ENCODE measurements around the gene LARGE1.

The LARGE1 gene

DNA sequence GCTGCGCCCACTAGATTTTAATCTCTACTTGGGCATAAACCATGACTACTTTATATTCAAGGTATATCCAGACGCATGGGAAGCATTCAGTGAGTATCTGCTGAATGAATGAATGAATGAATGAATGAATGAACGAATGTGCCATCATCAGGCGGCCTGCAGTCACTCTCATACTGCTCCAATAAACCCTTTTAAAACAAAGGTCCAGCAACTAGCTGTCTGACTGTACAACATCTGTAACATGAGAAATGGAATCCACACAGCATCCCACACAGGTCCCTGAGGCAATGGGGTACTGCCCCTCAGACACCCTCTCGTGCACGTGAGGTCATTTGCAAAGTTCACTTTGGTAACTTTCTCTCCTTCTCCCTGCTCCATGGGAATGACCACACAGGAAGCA is 147.5 kb downstream of the LARGE1 start:
- no peak for DNase-seq

DNA sequence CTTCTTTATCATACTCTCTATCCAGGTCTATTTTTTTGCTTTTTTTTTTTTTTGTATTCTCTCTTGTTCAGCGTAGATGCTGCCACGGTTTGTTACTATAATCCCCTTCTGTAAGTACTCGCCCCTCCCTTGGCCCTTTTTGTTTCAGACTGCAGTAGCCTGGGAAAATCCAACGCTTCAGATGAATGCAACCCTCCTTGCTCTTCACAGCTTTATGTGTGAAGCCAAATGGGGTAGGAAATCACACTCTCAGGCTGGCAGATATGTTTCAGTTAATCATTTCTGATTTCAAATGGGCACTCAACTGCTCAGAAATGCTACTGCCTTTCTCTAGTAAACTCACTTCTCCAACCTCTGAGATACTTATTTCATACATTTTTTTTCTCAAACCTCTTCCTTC is 149.1 kb downstream of the LARGE1 start:
- DNase-seq: no peak

DNA sequence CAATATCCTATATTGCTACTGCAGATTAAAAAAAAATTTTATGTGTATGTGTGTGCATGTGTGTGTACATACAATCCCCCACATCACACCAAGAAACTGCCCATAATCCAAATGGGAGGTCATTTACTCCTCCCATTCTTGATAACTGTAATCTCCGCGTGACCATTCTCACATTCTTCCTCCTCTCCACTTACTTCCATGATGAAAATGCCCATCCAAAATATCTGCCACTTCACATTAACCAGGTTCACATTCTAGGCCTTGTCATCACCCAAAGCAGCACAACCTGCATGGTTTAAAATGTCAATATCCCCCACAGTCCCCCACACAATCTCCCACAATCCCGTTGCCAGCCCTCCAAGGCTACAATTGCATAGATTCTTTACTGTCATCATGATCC is 149.6 kb downstream of the LARGE1 start:
- no peak for DNase-seq

DNA sequence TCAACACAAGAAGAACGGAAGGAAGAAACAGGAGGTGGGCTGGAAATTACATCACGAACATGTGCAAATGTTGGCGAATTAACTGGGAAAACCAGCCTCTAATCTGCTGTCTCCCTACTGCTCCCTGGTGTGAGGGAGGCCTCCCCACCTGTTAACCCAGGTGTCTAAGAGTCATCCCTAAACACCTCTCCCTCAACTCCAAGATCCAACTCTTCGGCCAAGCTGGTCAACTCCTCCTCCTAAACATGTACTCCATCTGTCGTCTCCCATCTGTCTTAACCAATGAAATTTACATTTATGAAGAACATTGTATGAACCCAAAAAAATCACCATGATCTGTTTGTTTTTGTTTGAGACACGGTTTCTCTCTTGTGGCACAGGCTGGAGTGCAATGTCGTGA is 154.2 kb downstream of the LARGE1 start:
- DNase-seq: no peak

DNA sequence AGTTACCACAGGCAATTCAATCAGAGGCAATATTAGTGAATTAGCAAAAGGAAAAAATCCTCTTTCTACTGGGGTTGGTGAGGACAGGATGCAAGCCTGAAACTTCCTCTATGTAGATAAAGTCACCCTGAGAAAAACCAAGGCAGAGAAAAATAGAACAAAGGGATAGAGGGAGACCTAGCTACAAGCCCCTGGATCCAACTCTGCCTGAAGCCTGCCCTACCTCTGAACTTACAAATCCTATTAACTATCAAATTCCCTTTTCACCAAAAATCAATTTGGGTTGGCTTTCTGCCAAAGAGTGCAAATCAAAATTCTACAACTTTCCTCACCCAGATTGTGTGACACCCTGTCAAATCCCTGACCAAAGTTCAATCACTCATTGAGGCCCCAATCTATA is 161.3 kb downstream of the LARGE1 start:
- DNase-seq: no peak

DNA sequence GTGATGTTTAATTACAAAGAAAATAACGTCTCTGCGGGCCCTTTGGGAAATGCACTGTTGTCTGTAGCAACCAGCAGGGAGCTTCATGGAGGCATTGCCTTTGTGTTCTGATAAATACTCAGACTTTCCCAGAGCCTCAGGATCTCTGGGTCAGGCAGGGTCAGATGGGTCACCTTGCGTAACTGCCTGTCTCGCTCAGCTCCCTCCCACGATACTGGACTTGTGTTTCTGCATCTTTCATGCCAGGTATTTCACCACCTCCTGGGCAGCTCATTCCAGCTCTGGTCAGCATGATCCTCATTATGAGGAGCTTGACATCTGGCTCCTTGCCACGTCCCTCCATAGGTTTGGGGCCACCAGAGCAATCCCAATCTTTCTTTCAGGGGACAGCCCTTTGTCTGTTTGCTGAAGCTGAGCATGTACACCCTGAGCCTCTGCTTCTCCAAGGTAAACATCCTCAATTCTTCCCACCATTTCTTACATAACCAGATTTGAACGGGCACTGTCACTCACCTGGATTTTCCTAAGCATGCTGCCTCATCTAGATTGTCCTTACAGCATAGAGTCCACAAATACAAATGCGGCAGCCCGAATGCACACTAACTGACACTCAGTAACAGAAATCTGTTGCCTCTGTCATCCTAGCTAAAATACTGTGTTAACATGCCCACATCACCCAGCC is 162.3 kb downstream of the LARGE1 start:
- no peak for DNase-seq

DNA sequence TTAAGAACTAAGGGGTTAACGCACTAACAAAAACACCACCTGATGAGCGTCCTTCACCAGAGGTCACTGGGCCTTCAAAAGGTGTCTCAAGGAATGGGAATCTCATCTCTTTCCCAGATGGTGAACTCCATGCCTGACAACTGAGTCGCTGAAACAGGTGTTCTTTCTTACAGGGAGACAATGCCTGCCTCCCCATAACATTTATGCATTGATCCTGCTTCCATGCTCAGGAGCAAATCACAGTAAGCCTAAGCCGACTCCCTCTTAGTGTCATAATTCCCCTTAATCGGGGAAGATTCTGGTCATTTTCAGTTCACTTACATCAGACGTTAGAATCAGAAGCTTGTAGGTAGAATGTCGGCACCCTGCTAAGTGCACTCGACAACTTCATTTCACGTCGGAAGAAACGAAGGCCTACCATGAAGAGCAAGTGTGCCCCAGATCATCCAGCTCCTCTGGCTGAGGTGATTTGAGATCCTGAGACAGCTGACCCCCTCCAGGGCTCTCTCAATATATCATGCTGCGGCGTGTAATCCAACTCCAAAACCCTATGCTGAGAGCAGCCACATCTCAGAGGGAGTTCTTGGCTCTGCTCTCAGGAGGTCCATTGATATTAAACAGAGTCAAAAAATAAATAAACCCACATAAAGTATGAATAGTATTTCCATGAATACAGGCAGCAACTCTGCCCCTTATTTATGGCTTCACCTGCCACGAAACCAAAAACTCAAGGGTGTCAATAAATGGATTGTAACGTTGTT is 163.1 kb downstream of the LARGE1 start:
- no peak for DNase-seq

DNA sequence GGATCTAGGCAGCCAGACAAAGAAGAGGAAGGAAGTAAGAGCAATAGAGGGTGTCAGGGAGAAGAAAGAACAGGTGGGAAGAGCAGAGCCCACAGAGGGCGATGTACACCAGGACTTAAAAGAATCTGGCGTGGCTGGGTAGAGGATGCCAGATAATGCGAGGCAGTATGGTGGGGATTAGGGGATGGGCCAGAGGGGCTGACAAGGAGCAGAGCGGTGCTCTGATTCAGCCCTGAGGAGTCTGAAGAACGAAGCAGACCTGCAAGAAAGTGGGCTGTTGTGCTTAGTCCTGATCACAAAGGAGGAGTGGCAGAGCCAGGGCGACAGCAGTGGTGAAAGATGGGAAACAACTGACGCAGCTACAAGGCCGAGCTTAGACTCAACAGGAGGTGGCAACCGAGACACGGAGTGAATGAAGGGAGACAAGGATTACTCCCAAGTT is 163.7 kb downstream of the LARGE1 start:
- no peak for DNase-seq

DNA sequence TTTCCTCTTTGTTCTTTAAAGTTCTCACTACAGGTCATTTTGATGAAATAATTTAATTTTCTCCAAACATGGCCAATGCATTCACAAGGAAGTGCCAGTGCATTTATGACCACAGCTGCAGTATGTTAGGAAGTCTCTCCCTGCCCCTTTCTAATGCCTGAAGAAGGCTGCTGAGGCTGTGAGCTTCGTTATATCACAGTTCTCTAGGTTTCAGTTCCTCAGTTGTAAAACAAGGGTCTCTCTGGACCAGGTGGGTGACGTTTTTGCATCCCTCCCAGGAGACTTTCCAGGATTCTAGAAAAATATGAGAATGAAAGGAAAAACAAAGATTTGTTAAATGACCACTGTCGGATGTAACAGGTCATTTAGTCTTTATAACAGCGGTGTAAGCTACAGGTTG is 171.6 kb downstream of the LARGE1 start:
- DNase-seq: no peak

DNA sequence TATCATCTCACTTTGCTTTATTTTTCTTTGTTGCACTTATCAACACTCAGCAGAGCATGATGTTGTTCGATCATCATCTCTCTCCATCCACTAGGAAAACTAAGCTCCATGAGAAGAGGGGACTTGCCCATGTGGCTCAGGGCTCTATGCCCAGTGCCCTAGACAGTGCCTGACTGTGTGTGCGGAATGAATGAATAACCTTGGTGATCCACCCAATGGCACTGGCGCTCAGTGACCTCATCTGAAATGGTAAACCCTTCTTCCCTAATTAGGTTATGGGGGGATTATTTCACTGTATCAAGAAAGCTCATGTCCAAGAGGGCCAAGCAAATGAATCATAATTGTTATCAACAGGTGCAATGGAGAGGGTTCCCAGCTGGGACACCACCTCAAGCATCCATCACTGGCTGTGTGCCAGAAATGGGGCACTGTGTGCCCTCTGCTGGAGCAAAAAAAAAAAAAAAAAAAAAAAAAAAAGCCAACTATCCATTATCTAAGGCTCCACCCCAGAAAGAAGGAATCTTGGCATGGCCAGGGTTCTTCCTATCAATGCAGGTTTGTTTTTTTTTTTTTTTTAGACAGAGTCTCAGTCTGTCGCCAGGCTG is 172.6 kb downstream of the LARGE1 start:
- DNase-seq: no peak

DNA sequence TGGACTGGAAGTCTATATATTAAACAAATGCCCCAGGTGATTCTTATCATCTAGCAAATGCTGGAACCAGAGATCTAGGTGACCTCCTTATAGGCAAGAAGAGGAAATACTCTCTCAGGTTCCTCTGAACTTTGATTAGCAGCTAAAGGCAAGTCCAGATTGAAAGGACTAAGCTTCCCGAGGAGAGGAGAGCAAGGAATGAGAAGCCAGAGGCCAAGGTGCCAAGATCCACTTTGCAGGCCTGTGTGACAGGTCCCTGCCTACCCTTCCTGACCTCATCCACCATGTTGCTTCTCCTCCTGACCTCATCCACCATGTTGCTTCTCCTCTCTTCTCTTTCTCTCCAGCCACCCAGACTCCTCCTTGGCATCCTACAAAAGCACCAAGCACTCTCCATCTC is 173.2 kb downstream of the LARGE1 start:
- DNase-seq: no peak

DNA sequence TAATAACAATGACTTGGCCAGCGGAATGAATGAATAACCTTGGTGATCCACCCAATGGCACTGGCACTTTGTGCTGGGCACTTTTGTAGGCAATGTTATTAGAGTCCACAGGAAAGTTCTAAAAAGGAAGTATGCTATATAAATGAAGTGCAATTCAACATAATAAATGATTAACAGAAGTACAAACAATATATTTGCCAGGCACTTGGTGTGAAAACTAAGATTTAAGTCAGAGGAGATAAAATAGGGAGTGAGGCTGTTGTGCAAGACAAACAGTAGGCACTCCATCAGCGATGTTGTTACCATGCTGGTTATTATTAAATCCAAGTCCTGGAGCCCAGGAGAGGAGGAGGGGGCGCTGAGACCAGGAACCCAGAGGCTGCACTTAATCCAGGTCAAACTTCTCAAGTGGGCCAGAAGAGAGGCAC is 173.8 kb downstream of the LARGE1 start:
- DNase-seq: no peak

DNA sequence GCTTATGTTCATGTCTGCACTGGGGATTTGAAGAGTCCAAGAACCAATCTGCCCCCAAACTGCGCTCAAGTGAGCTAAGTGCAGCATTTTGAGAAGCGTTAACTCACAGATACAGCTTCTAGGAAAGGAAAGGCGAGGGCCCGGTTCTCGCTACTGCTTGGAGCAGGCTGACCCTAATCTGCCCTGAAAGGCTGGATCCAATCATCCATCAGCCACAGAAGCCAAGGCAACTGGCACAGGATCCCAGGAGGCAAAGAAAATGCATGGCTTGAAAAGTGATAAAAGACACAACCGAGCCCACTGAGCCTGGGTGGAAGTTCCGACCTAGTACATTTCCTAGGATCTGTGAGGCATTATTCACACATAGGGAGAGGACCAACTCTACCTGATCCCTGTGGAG is 174.8 kb downstream of the LARGE1 start:
- DNase-seq: no peak

DNA sequence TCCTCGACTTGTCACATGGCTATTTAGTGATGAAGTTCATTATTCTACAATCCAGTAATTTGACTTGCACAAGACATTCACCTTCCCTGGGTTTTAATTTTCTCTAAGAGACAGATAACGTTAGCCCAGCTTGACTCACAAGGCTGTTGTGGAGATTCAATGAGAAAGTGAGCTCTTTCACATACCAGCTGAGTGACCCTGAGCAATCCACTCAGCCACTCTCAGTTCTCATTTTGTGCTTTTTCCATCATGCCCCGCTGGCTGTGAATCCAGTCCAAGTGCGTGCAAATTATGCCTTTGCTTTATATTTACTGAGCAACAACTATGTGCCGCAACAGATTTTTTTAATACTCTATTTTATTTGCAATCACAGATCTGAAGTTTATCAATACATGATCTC is 176.5 kb downstream of the LARGE1 start:
- no peak for DNase-seq

DNA sequence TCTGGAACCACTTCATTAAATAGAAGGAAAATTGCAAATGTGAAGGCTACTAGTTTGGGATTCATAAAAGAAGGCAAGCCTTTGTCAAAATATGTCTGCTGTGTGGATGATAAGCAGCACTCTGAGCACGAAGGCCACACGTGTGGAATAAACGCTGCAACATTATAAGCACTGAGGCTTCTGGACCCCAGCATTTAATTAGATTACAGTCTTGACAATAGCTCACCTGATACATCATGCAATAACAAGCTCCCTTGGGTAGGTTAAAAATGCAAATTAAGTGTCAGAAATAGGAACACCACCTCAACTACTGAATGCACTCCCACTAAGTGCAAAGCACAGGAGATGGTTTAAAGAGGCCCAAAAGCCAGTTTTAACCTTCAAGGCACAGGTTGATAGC is 179.3 kb downstream of the LARGE1 start:
- no peak for DNase-seq

DNA sequence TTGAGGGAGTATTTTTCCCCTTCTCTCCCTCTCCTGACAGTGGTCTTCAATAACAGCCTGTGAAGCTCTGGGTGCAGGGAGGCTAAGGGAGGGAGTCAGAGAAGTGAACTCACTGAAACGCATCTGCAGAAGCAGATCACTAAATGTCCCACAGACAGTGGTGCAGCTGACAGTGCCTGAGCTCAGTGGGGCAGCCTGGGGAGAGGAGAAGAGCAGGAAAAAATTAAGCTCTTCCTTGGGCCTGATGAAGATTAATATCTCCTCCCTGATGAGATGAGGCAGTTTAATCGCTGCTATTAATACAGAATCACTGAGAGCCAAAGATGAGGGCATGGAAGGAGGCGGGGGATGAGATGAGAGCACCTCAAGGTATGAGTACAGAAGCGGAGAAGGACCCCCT is 180.8 kb downstream of the LARGE1 start:
- DNase-seq: no peak

DNA sequence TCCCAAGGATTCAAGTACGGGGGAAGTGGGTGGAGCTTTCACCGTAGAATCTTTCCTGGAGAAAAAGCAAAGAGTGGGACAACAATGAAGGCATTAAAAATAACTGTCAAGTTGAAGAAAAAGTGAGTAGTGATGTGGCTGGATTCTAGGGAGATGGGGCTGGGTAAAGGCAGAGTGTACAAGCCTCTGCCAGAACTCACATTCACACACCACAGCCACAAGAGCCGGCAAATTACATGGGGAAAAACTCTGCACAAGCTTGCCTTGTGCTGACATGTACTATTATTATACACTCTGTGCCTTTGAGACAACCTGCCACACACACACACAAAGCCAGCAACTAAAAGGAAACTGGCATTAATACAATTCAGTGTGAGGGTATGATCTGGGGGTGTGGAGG is 182.6 kb downstream of the LARGE1 start:
- no peak for DNase-seq

DNA sequence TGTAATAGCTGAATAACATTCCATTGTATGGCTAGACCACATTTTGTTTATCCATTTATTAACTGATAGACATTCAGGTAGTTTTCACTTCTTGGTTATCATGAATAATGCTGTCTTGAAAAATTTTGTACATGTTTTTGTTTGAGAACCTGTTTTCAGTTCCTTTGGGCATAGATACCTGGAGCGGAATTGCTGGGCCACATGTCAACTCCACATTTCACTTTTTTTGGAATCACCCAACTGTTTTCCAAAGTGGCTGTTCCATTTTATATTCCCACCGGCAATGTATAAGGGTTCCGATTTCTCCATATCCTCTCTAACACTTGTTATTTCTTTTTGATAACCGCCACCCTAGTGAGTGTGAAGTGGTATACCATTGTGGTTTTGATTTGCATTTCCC is 184.3 kb downstream of the LARGE1 start:
- no peak for DNase-seq

DNA sequence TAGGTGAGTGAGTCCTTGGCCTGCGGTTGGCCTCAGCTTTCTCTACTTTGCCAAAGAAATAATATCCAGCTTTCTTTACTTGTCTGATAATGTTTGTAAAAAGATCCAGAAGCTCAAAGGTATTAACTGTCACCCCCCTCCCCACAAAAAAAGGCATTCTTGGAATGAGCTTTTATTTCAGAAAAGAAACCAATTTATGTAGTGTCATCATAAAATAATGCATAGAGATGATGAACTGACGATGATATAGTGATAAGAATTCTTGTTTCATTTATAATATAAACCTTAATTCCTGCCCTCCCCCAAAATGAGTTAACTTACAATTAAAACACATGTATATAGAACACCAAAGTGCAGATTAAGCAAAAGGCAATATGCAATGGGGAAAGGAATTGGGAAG is 191.4 kb downstream of the LARGE1 start:
- DNase-seq: no peak

DNA sequence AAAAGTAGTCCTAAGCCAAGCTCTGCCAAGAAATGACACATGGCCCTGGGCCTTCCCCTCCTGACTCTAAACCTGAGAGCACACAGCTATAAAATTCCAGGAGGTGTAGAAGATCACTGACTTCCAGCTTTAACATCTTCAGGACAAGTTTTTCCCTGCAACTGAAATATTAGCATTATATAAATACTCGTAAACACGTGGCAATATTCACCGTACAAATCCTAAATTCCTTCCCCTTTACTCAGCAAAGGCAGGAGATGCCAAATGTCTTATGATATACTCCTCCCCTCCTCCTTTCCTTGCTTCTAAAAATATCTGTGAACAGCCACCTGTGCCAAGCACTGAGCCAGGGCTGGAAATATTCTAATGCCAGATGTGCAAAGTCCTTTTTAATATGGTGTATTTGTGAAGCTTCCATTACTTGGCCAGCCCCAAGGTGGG is 194.0 kb downstream of the LARGE1 start:
- DNase-seq: peak; percentile 51

DNA sequence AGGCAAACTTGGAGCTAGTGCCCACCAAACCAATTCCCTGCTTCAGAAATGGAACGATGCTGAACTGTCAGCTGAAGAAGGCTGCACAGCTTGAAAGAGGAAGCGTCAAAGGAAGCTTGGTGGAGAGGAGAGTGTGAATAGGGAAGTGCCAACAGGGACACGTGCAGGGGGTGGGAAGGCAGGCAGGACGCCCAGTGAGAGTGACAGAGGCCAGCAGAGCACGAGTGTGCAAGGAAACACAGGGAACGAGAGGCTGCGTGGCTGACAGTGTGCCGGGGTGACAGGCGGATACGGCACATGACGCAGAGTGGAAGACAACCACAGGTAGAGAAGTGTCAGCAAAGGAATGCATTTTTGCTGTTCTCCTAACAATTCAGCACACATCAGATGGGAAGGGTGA is 196.4 kb downstream of the LARGE1 start:
- DNase-seq: no peak

DNA sequence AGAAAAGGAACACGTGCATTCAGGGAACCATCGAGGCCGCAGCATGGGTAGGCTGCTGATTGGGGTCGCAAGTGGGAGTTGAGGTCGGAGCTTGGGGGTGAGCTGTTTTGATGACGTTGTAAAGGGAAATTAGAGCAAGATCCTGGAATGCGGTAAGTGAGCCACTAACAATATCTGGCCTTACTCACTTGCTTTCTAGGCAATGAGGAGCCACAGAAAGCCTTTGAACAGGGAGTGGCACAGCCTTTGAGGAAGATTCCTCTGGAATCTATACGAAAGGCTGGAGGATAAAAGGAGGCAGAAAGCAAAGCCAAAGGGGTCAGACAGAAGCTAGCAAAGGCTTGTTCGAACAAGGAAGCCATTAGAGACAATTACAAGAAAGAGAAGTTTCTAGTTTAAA is 197.5 kb downstream of the LARGE1 start:
- no peak for DNase-seq

DNA sequence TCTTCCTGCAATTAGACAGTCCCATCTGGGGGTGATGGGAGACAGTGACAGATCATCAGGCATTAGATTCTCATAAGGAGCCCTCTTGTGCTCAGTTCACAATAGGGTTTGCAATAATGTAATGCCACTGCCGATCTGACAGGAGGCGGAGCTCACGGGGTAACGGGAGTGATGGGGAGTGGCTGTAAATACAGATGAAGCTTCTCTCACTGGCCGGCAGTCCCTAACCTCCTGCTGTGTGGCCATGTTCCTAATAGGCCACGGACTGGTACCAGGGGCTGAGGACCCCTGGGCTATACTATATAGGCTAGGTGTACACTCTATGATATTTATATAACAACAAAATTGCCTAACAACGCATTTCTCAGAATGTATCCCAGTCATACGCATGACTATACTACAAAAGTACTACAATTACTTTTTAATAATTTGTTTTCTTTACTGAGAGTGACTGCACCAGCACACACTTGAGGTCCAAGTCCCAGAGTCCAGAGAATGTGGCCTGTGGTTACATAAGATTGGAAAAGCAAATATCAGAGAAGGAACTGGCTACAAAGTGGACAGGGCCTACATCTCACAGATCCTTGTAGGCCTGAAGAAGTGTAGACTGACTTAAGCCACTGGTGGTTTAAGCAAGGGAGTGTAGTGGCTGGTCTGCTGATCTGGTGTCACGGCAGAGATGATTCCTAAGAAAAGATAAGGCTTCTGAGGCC is 200.0 kb downstream of the LARGE1 start:
- DNase-seq: no peak

Data from fibroblast of skin of scalp (primary cell).